SH-SY5Y (cell line): ENCODE results near the gene MYEOV.

Experiments used
- GATA2 ChIP-seq: IDR thresholded peaks from 2 replicates; pipeline ENCODE4 v1.6.1; 2011; ENCODE audit warnings: mild to moderate bottlenecking, low read depth, low read length
- GATA3 ChIP-seq: IDR thresholded peaks from 2 replicates; pipeline ENCODE4 v1.6.1; 2011; ENCODE audit warnings: low read depth, mild to moderate bottlenecking, low read length, moderate library complexity

- TF ChIP-seq GATA2 (no peak), GATA3 (no peak)
Observed at GRCh38 chr11:69308936-69309615, 15.1 kb downstream of the MYEOV start.
